ENCODE data around the gene UGGT1.

Gene UGGT1

DNA sequence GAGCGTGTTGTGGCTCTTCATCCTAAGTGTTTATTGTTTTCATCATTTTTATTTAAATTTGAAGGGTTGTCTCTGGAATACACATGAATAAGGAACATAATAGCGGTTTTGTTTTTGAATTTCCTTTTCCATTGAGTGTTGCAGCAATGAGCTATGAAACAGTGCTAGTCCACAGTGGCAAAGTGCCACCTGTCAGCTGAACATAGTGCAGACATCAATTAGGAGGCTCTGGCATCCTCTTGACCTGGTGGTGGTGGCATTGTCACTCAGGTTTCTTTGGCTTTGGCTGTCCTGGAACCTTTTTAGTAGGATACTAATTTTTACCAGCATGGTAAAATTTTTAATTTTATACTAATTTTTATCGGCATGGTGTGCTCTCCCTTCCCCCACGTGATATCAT, 63.2 kb downstream of the UGGT1 start:
- in situ Hi-C loops (cut with HindIII; ENCODE audit: low sequenced_read_pairs) = no loop called here
- H3K4me3 ChIP-seq (ENCODE audit: low read depth, low read length) = no peak overlapping the region
- no peak for DNase-seq (ENCODE audit: low read depth)
- TF ChIP-seq, protein P1, sequence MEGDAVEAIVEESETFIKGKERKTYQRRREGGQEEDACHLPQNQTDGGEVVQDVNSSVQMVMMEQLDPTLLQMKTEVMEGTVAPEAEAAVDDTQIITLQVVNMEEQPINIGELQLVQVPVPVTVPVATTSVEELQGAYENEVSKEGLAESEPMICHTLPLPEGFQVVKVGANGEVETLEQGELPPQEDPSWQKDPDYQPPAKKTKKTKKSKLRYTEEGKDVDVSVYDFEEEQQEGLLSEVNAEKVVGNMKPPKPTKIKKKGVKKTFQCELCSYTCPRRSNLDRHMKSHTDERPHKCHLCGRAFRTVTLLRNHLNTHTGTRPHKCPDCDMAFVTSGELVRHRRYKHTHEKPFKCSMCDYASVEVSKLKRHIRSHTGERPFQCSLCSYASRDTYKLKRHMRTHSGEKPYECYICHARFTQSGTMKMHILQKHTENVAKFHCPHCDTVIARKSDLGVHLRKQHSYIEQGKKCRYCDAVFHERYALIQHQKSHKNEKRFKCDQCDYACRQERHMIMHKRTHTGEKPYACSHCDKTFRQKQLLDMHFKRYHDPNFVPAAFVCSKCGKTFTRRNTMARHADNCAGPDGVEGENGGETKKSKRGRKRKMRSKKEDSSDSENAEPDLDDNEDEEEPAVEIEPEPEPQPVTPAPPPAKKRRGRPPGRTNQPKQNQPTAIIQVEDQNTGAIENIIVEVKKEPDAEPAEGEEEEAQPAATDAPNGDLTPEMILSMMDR (IDR thresholded peaks at IDR 0.05; ENCODE audit: low read depth, low read length, missing control alignments) = no peak

DNA sequence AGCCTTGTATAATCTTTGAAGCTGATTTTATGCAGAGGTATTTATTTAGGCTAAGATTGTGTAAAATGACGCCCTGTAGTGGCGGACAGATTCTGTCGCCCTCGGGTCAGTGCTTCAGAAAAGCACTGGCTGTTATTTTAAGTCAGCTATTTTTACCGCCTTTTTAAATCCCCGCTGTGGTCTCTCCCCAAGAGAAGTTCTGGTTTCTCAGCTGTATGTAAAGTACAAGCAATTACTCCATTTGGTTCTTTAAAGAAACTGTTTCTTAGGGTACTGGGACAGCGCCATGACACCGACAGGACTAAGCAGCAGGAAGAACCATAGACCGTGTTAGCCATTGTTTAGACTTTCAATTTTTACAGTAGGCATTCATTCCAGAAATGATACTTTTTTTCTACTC, 65.0 kb downstream of the UGGT1 start:
- in situ Hi-C loops (cut with HindIII; ENCODE audit: low sequenced_read_pairs) = no loop called here
- no peak for DNase-seq (ENCODE audit: low read depth)

DNA sequence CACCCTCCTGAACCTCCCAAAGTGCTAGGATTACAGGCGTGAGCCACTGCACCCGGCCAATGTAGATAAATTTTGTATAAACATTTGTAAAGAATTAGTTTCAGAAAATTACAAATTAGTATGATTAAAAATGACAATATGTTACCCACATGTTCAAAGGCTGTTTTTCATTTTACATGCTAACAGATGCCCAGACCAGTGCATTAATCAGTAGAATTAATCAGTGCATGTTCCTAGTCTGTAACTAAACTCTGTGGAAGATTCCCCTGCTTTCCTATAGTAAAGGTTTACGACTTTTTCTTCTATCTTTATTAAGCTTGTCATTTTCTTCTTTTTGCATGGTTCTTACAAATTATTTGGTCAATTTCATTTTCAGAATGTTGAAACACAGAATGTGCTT, 65.8 kb downstream of the UGGT1 start:
- no peak overlapping the region for H3K4me3 ChIP-seq (ENCODE audit: low read depth, low read length)
- in situ Hi-C loops (cut with HindIII; ENCODE audit: low sequenced_read_pairs) = no loop called here
- TF ChIP-seq, protein P1 (IDR thresholded peaks at IDR 0.05; ENCODE audit: low read depth, low read length, missing control alignments) = no peak
- DNase-seq (ENCODE audit: low read depth) = no peak

More for the DNA sequence above, 65.0 kb downstream of the UGGT1 start:
- TF ChIP-seq, protein P1 (IDR thresholded peaks at IDR 0.05; ENCODE audit: low read depth, low read length, missing control alignments) = no peak
- H3K4me3 ChIP-seq (ENCODE audit: low read depth, low read length) = no peak overlapping the region

DNA sequence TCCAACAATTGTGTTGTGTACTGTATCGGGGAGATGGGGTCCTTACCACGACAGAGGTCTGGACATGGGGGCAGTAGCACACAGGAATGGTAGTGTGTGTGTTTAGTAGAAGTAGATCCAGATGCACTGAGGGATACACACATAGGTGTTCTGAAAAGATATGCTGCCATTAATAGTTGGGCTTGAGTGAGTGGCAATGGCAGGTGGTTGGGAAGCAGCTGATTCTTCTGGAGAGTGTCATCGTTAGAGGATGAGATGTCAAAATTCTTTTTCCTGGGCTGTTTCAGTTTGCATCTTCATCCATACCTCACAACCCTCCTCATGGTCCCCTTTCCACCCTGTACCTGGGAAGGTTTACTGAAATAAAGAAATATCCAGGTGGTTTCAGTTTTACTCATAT, 66.6 kb downstream of the UGGT1 start:
- H3K4me3 ChIP-seq (ENCODE audit: low read depth, low read length) = no peak overlapping the region
- in situ Hi-C loops (cut with HindIII; ENCODE audit: low sequenced_read_pairs) = no loop called here
- TF ChIP-seq, protein P1 (IDR thresholded peaks at IDR 0.05; ENCODE audit: low read depth, low read length, missing control alignments) = no peak
- no peak for DNase-seq (ENCODE audit: low read depth)

DNA sequence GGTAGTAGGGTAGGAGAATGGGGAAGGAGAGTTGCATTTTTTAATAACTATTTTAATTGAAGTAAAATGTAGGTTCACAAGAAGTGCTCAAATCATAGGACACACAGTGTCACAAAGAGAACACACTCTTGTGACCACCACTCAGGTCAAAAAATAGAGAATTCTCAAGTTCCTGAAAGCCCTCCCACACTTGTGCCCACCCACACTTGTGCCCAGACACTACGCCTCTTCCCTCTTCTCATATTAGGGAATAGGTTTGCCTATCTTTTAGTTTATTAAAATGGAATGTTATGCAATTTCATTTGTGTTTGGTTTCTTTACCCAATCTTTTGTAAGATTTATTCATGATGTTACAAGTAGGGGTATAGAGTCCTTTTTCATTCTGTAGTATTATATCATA, 67.2 kb downstream of the UGGT1 start:
- H3K4me3 ChIP-seq (ENCODE audit: low read depth, low read length) = no peak overlapping the region
- TF ChIP-seq, protein P1 (IDR thresholded peaks at IDR 0.05; ENCODE audit: low read depth, low read length, missing control alignments) = no peak
- in situ Hi-C loops (cut with HindIII; ENCODE audit: low sequenced_read_pairs) = no loop called here
- DNase-seq (ENCODE audit: low read depth) = no peak

DNA sequence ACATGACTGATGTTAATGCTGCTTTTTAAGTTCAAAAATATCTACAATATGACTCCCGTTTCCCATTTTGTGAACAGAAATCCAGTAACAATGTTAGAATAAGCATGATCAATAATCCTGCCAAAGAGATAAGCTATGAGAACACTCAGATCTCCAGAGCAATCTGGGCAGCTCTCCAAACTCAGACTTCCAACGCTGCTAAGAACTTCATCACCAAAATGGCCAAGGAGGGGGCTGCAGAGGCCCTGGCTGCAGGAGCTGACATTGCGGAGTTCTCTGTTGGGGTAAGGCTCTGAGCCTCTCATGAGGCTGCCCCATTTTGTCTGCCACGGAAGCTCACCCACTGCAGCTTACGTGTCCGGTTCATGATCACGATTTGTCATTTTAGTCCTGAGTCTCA, 68.4 kb downstream of the UGGT1 start:
- in situ Hi-C loops (cut with HindIII; ENCODE audit: low sequenced_read_pairs) = no loop called here
- TF ChIP-seq, protein P1 (IDR thresholded peaks at IDR 0.05; ENCODE audit: low read depth, low read length, missing control alignments) = no peak
- no peak overlapping the region for H3K4me3 ChIP-seq (ENCODE audit: low read depth, low read length)
- no peak for DNase-seq (ENCODE audit: low read depth)

Data from astrocyte of the cerebellum (primary cell).